Measurements from ENCODE around the gene TMEM163. TPM values are rescaled to one million over a fixed set of nuclear protein-coding genes. Genes with fewer than 3 reads are reported as not detected.
"Not testable (repeated sequence)": the region's sequence is repeated elsewhere in the genome, so short reads cannot be mapped to it uniquely, and the experiment has no call there.

Gene TMEM163
- polyA plus RNA-seq, 2 donors: 0.10 to 0.11 TPM

DNA sequence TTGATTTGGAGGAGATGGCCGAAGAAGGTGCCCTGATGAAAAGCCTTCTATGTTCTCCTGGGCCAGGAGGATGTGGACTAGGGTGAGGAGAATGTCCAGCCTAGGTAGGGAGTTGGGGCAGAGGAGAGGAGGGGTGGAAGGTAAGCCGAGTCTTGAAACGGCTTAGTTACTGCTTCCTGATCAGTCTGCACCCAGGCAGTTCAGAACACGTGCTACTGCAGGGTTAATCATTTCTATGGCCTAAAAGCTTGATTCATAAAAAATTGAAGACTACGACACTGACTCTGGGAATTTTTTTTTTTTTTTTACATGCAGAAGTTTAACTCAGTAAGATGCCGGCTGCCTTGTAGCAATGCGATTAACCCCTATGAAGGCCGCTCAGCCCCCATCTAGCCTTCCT lies 125.3 kb downstream of the TMEM163 start:
- 74 to 79% methylated on average over 8 of the region's 8 CpGs for WGBS, 2 donors
- H3K27ac ChIP-seq (ENCODE audit: low read depth in 2 of 2, low read length in 1 of 2): no peak overlapping the region
- peaks cover 3 to 6% of the 10 kb centered on the region in 2 donors for H3K9me3 ChIP-seq (ENCODE audit: control insufficient read depth in 2 of 2, insufficient read depth in 1 of 2, low read depth in 1 of 2, low read length in 1 of 2)
- no peaks in the 10 kb centered on the region for H3K36me3 ChIP-seq (ENCODE audit: control insufficient read depth in 2 of 2, insufficient read depth in 2 of 2, low read length in 1 of 2)
- H3K4me1 ChIP-seq (ENCODE audit: control insufficient read depth in 2 of 2, insufficient read depth in 2 of 2, low read length in 1 of 2): no peaks in the 10 kb centered on the region
- H3K4me3 ChIP-seq (ENCODE audit: low read depth in 1 of 2, low read length in 2 of 2): no peak overlapping the region
- no peaks in the 10 kb centered on the region for H3K27me3 ChIP-seq (ENCODE audit: control insufficient read depth in 1 of 2, insufficient read depth in 2 of 2, low read length in 2 of 2)

DNA sequence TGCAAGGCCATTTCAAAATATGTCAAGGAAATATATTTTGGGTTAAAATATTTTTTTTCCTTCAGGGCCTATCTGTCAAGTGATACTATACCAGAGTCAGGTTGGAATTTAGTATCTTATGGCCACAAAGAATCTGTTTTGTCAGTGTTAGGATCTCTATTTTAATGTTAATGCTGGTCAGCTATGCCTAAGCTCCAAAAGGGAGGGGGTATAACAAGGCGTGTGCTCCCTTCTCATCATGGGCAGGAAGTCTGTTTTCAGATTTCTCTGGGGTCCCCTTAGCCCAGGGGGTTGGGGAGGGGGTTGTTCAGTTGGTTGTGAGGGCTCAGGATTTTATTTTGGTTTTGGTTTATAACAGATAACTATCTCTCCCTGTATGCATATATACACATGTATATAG lies 126.4 kb downstream of the TMEM163 start:
- Histone ChIP-seq H3K36me3 (ENCODE audit: control insufficient read depth in 2 of 2, insufficient read depth in 2 of 2, low read length in 1 of 2) (no peaks in the 10 kb centered on the region), H3K9me3 (ENCODE audit: control insufficient read depth in 2 of 2, insufficient read depth in 1 of 2, low read depth in 1 of 2, low read length in 1 of 2) (peaks cover 3 to 6% of the 10 kb centered on the region in 2 donors), H3K27me3 (ENCODE audit: control insufficient read depth in 1 of 2, insufficient read depth in 2 of 2, low read length in 2 of 2) (no peaks in the 10 kb centered on the region), H3K27ac (ENCODE audit: low read depth in 2 of 2, low read length in 1 of 2) (no peak overlapping the region), H3K4me1 (ENCODE audit: control insufficient read depth in 2 of 2, insufficient read depth in 2 of 2, low read length in 1 of 2) (no peaks in the 10 kb centered on the region), H3K4me3 (ENCODE audit: low read depth in 1 of 2, low read length in 2 of 2) (no peak overlapping the region)
- 67 to 71% methylated on average over 1 of the region's 1 CpG for WGBS, 2 donors

- WGBS, 2 donors: 77 to 89% methylated on average over 1 of the region's 1 CpG
- no peaks in the 10 kb centered on the region for H3K27me3 ChIP-seq (ENCODE audit: control insufficient read depth in 1 of 2, insufficient read depth in 2 of 2, low read length in 2 of 2)
Measured at GRCh38 chr2:134591526-134591925, 127.3 kb downstream of the TMEM163 start.

DNA sequence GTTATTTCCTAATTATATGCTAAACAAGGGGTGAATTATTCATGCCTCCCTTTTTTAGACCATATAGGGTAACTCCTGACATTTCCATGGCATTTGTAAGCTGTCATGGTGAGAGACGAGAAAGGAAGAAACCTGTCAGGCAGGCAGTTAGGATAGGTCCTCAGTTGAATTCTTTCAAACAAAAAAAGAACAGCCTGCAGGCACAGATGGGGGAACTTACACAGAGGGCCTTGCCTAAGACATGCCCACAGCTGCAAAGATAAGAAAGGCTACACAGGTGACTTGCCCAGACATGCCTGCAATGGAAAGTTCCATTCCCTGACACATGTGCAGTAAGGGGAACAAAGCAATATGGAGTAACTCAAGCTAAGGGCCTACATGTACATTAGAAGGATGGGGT lies 128.1 kb downstream of the TMEM163 start:
- WGBS, 2 donors: 56 to 72% methylated on average over 1 of the region's 1 CpG
- Histone ChIP-seq H3K27ac (ENCODE audit: low read depth in 2 of 2, low read length in 1 of 2) (no peak overlapping the region), H3K27me3 (ENCODE audit: control insufficient read depth in 1 of 2, insufficient read depth in 2 of 2, low read length in 2 of 2) (no peaks in the 10 kb centered on the region), H3K36me3 (ENCODE audit: control insufficient read depth in 2 of 2, insufficient read depth in 2 of 2, low read length in 1 of 2) (no peaks in the 10 kb centered on the region), H3K4me3 (ENCODE audit: low read depth in 1 of 2, low read length in 2 of 2) (no peak overlapping the region), H3K9me3 (ENCODE audit: control insufficient read depth in 2 of 2, insufficient read depth in 1 of 2, low read depth in 1 of 2, low read length in 1 of 2) (peaks cover 3 to 6% of the 10 kb centered on the region in 2 donors), H3K4me1 (ENCODE audit: control insufficient read depth in 2 of 2, insufficient read depth in 2 of 2, low read length in 1 of 2) (no peaks in the 10 kb centered on the region)

More at GRCh38 chr2:134591526-134591925, 127.3 kb downstream of the TMEM163 start:
- Histone ChIP-seq H3K4me3 (ENCODE audit: low read depth in 1 of 2, low read length in 2 of 2) (no peak overlapping the region), H3K36me3 (ENCODE audit: control insufficient read depth in 2 of 2, insufficient read depth in 2 of 2, low read length in 1 of 2) (no peaks in the 10 kb centered on the region), H3K9me3 (ENCODE audit: control insufficient read depth in 2 of 2, insufficient read depth in 1 of 2, low read depth in 1 of 2, low read length in 1 of 2) (peaks cover 3 to 6% of the 10 kb centered on the region in 2 donors), H3K4me1 (ENCODE audit: control insufficient read depth in 2 of 2, insufficient read depth in 2 of 2, low read length in 1 of 2) (no peaks in the 10 kb centered on the region), H3K27ac (ENCODE audit: low read depth in 2 of 2, low read length in 1 of 2) (no peak overlapping the region)

- H3K27ac ChIP-seq (ENCODE audit: low read depth in 2 of 2, low read length in 1 of 2); H3K27me3 ChIP-seq (ENCODE audit: control insufficient read depth in 1 of 2, insufficient read depth in 2 of 2, low read length in 2 of 2); H3K36me3 ChIP-seq (ENCODE audit: control insufficient read depth in 2 of 2, insufficient read depth in 2 of 2, low read length in 1 of 2); H3K4me3 ChIP-seq (ENCODE audit: low read depth in 1 of 2, low read length in 2 of 2); H3K4me1 ChIP-seq (ENCODE audit: control insufficient read depth in 2 of 2, insufficient read depth in 2 of 2, low read length in 1 of 2); H3K9me3 ChIP-seq (ENCODE audit: control insufficient read depth in 2 of 2, insufficient read depth in 1 of 2, low read depth in 1 of 2, low read length in 1 of 2): not testable (repeated sequence)
- 69 to 76% methylated on average over 4 of the region's 4 CpGs for WGBS, 2 donors
Measured at GRCh38 chr2:134589171-134590083, 129.4 kb downstream of the TMEM163 start.

DNA sequence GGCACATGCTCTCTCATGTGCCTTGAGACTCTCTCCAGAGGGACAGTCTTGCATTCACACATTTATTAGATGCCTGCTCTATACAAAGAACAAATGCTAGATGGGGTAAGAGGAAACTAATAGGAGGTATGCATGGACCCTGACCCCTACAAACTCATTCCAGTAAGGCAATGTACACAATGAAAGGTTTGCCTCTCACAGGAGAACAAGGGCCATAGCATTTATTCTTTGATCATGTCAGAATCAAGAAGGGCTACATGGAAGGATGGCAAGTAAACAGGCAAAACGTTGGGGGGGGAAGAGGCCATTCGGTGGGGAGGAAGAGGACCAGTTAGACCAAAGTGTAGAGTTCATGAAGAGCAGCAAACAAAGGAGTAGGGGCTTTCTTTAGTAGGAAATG lies 130.2 kb downstream of the TMEM163 start:
- Histone ChIP-seq H3K4me3 (ENCODE audit: low read depth in 1 of 2, low read length in 2 of 2) (no peak overlapping the region), H3K9me3 (ENCODE audit: control insufficient read depth in 2 of 2, insufficient read depth in 1 of 2, low read depth in 1 of 2, low read length in 1 of 2) (peaks cover 3 to 6% of the 10 kb centered on the region in 2 donors), H3K27ac (ENCODE audit: low read depth in 2 of 2, low read length in 1 of 2) (no peak overlapping the region), H3K4me1 (ENCODE audit: control insufficient read depth in 2 of 2, insufficient read depth in 2 of 2, low read length in 1 of 2) (no peaks in the 10 kb centered on the region), H3K27me3 (ENCODE audit: control insufficient read depth in 1 of 2, insufficient read depth in 2 of 2, low read length in 2 of 2) (no peaks in the 10 kb centered on the region), H3K36me3 (ENCODE audit: control insufficient read depth in 2 of 2, insufficient read depth in 2 of 2, low read length in 1 of 2) (no peaks in the 10 kb centered on the region)
- 60 to 66% methylated on average over 2 of the region's 2 CpGs for WGBS, 2 donors

DNA sequence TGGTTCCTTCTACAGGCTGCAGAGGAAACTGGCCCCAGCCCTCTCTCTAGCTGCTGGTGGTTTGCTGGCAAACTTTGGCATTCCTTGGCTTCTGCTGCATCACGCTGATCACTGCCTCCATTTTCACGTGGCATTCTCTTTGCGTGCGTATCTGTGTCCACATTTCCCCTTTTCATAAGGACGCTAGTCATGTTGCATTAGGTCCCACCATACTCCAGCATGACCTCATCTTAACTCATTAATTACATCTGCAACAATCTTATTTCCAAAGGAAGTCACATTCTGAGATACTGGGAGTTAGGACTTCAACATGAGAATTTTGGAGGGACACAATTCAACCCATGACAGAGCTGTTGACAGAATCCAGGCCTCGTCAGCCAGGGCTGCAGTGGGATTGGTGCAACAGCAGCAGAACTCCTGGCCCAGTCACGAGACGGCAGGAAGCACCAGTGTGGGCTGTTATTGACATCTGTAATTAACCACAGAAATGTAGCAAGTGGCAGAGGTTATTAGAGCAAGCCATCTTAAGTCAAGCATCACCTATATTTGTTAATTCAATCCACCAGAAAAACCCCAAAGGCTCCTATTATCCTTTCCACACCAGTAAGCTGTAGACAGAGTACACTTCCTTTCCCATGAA lies 132.4 kb downstream of the TMEM163 start:
- no peak overlapping the region for H3K4me3 ChIP-seq (ENCODE audit: low read depth in 1 of 2, low read length in 2 of 2)
- WGBS, 2 donors: 80% methylated on average over 8 of the region's 8 CpGs
- no peak overlapping the region for H3K27ac ChIP-seq (ENCODE audit: low read depth in 2 of 2, low read length in 1 of 2)
- H3K27me3 ChIP-seq (ENCODE audit: control insufficient read depth in 1 of 2, insufficient read depth in 2 of 2, low read length in 2 of 2): no peaks in the 10 kb centered on the region
- H3K4me1 ChIP-seq (ENCODE audit: control insufficient read depth in 2 of 2, insufficient read depth in 2 of 2, low read length in 1 of 2): no peaks in the 10 kb centered on the region
- H3K36me3 ChIP-seq (ENCODE audit: control insufficient read depth in 2 of 2, insufficient read depth in 2 of 2, low read length in 1 of 2): no peaks in the 10 kb centered on the region
- H3K9me3 ChIP-seq (ENCODE audit: control insufficient read depth in 2 of 2, insufficient read depth in 1 of 2, low read depth in 1 of 2, low read length in 1 of 2): peaks cover 3 to 4% of the 10 kb centered on the region in 2 donors

DNA sequence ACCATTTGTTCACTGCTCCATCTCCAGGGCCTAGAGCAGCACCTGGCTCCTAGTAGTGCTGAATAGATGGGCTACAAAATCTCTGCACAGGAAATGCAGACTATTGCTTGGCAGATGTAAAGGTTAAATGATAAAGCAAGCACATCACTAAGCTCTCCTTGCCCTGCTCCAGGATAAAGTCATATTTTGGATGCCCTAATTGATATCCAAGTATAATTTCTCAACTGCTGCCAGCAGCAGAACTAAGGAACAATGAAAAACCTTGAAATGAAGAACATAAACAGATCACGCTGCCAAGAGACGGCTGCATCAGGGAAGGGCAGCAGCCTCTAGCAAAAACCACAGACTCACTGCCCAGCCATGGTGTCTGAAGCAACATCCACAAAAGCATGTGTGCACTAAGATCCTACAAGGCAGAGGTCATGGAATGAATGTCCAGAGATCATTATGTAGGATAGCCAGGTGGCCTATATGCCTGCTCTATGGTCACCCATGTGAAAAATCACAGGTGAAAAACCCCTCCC lies 134.7 kb downstream of the TMEM163 start:
- H3K4me3 ChIP-seq (ENCODE audit: low read depth in 1 of 2, low read length in 2 of 2): no peak overlapping the region
- H3K4me1 ChIP-seq (ENCODE audit: control insufficient read depth in 2 of 2, insufficient read depth in 2 of 2, low read length in 1 of 2): no peaks in the 10 kb centered on the region
- no peaks in the 10 kb centered on the region for H3K27me3 ChIP-seq (ENCODE audit: control insufficient read depth in 1 of 2, insufficient read depth in 2 of 2, low read length in 2 of 2)
- H3K27ac ChIP-seq (ENCODE audit: low read depth in 2 of 2, low read length in 1 of 2): no peak overlapping the region
- H3K9me3 ChIP-seq (ENCODE audit: control insufficient read depth in 2 of 2, insufficient read depth in 1 of 2, low read depth in 1 of 2, low read length in 1 of 2): no peaks in the 10 kb centered on the region
- H3K36me3 ChIP-seq (ENCODE audit: control insufficient read depth in 2 of 2, insufficient read depth in 2 of 2, low read length in 1 of 2): no peaks in the 10 kb centered on the region
- WGBS, 2 donors: 47 to 53% methylated on average over 2 of the region's 2 CpGs

DNA sequence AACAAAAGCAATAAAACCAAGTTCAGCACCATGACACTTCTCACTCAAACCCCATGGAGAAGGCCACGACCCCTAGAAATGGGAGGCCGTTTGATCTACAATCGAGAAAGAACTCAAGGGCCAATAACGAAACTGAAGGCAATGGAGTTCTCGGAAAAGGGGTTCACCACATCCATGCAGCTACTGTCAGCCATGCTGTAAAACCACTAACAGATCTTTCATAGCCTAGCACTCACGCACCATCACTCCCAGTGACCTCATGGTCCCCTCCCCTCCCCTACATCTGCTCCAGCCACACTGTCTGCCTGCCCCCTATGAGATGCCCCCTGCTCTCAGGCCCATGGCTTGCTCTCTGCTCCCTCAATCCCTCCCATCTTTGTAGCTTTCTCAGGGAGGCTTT lies 135.3 kb downstream of the TMEM163 start:
- no peaks in the 10 kb centered on the region for H3K9me3 ChIP-seq (ENCODE audit: control insufficient read depth in 2 of 2, insufficient read depth in 1 of 2, low read depth in 1 of 2, low read length in 1 of 2)
- 79 to 83% methylated on average over 6 of the region's 6 CpGs for WGBS, 2 donors
- no peak overlapping the region for H3K4me3 ChIP-seq (ENCODE audit: low read depth in 1 of 2, low read length in 2 of 2)
- no peaks in the 10 kb centered on the region for H3K4me1 ChIP-seq (ENCODE audit: control insufficient read depth in 2 of 2, insufficient read depth in 2 of 2, low read length in 1 of 2)
- H3K36me3 ChIP-seq (ENCODE audit: control insufficient read depth in 2 of 2, insufficient read depth in 2 of 2, low read length in 1 of 2): no peaks in the 10 kb centered on the region
- no peak overlapping the region for H3K27ac ChIP-seq (ENCODE audit: low read depth in 2 of 2, low read length in 1 of 2)
- H3K27me3 ChIP-seq (ENCODE audit: control insufficient read depth in 1 of 2, insufficient read depth in 2 of 2, low read length in 2 of 2): no peaks in the 10 kb centered on the region

All from esophagus (tissue), 2 donors.